Measurements from ENCODE around the gene PDE6B. TPM values are rescaled to one million over a fixed set of nuclear protein-coding genes. Genes with fewer than 3 reads are reported as not detected.

Gene PDE6B
- total RNA-seq, 1 experiment from 2014 or later, result not detected

DNA sequence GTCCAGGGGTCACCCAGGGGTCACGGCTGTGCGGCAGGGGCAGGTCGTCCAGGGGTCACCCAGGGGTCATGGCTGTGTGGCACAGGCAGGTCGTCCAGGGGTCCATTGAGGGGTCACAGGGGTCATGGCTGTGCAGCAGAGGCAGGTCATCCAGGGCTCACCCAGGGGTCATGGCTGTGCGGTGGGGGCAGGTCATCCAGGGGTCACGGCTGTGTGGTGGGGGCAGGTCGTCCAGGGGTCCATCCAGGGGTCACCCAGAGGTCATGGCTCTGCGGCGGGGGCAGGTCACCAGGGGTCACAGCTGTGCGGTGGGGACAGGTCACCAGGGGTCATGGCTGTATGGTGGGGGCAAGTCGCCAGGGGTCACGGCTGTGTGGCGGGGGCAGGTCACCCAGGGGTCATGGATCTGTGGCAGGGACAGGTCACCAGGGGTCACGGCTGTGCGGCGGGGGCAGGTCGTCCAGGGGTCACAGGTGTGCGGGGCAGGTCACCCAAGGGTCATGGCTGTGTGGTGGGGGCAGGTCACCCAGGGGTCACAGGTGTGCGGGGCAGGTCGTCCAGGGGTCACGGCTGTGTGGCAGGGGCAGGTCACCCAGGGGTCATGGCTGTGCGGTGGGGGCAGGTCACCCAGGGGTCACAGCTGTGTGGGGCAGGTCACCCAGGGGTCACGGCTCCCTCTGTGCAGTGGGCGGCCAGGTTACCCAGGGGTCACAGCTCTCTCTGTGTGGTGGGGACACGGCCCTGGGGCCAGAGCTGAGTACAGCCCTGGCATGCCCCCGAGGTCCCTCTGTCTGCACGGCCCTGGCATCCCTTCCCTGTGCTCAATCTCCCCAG lies 32.7 kb downstream of the PDE6B start:
- BruUV-seq (replicated peaks), result no TSS peak
- Histone ChIP-seq H3K79me2 (ENCODE audit: low read length) (no peaks in the 10 kb centered on the region), H4K20me1 (ENCODE audit: low read length) (no peaks in the 10 kb centered on the region), H2AFZ (ENCODE audit: low read length) (no peak overlapping the region), H3K4me3 (ENCODE audit: low read length) (no peak overlapping the region), H3K9me3 (ENCODE audit: low read length) (no peaks in the 10 kb centered on the region), H3F3A (ENCODE audit: low read length, unreplicated experiment) (no peaks in the 10 kb centered on the region), H3K27me3 (ENCODE audit: low read length) (no peaks in the 10 kb centered on the region), H3K9ac (ENCODE audit: low read length) (no peak overlapping the region), H3K4me2 (ENCODE audit: low read length) (no peak overlapping the region), H3K36me3 (ENCODE audit: low read depth, low read length) (no peaks in the 10 kb centered on the region), H3K27ac (ENCODE audit: low read length) (no peak overlapping the region), H3K4me1 (ENCODE audit: insufficient read depth, low read length) (no peaks in the 10 kb centered on the region), H3K9me2 (replicated peaks; ENCODE audit: low read length) (no peaks in the 10 kb centered on the region)
- DNase-seq (no peak), ATAC-seq (no peak)
- intact Hi-C loops (cut with micrococcal nuclease), result no loop called here
- CTCF ChIA-PET, result no interaction called here
- POLR2A ChIA-PET (ENCODE audit: unreplicated experiment), result no interaction called here
- TF ChIP-seq, protein P1, sequence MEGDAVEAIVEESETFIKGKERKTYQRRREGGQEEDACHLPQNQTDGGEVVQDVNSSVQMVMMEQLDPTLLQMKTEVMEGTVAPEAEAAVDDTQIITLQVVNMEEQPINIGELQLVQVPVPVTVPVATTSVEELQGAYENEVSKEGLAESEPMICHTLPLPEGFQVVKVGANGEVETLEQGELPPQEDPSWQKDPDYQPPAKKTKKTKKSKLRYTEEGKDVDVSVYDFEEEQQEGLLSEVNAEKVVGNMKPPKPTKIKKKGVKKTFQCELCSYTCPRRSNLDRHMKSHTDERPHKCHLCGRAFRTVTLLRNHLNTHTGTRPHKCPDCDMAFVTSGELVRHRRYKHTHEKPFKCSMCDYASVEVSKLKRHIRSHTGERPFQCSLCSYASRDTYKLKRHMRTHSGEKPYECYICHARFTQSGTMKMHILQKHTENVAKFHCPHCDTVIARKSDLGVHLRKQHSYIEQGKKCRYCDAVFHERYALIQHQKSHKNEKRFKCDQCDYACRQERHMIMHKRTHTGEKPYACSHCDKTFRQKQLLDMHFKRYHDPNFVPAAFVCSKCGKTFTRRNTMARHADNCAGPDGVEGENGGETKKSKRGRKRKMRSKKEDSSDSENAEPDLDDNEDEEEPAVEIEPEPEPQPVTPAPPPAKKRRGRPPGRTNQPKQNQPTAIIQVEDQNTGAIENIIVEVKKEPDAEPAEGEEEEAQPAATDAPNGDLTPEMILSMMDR (conservative IDR thresholded peaks at IDR 0.05; ENCODE audit: low read depth, low read length), result no peak
- no peak for TF ChIP-seq EZH2 (IDR thresholded peaks at IDR 0.05; ENCODE audit: low read length, unreplicated experiment)

- H3K27ac ChIP-seq (ENCODE audit: low read length), result no peak overlapping the region
- no peaks in the 10 kb centered on the region for H3K9me3 ChIP-seq (ENCODE audit: low read length)
- H3F3A ChIP-seq (ENCODE audit: low read length, unreplicated experiment), result no peaks in the 10 kb centered on the region
- CTCF ChIA-PET, result no interaction called here
- H3K36me3 ChIP-seq (ENCODE audit: low read depth, low read length), result no peaks in the 10 kb centered on the region
- no peak overlapping the region for H3K4me3 ChIP-seq (ENCODE audit: low read length)
- no peak overlapping the region for H3K4me2 ChIP-seq (ENCODE audit: low read length)
- no peak for DNase-seq
- H2AFZ ChIP-seq (ENCODE audit: low read length), result no peak overlapping the region
- no peaks in the 10 kb centered on the region for H4K20me1 ChIP-seq (ENCODE audit: low read length)
- H3K9ac ChIP-seq (ENCODE audit: low read length), result no peak overlapping the region
- no peaks in the 10 kb centered on the region for H3K79me2 ChIP-seq (ENCODE audit: low read length)
- H3K4me1 ChIP-seq (ENCODE audit: insufficient read depth, low read length), result no peaks in the 10 kb centered on the region
- no peaks in the 10 kb centered on the region for H3K9me2 ChIP-seq (replicated peaks; ENCODE audit: low read length)
- POLR2A ChIA-PET (ENCODE audit: unreplicated experiment), result no interaction called here
- no peaks in the 10 kb centered on the region for H3K27me3 ChIP-seq (ENCODE audit: low read length)
- BruUV-seq (replicated peaks), result no TSS peak
- ATAC-seq, result no peak
- no peak for TF ChIP-seq EZH2phosphoT487 (IDR thresholded peaks at IDR 0.05; ENCODE audit: borderline replicate concordance, low read length)
- TF ChIP-seq, protein P1 (conservative IDR thresholded peaks at IDR 0.05; ENCODE audit: low read depth, low read length), result no peak
- no peak for TF ChIP-seq EZH2 (IDR thresholded peaks at IDR 0.05; ENCODE audit: low read length, unreplicated experiment)
- intact Hi-C loops (cut with micrococcal nuclease), result no loop called here
Measured at GRCh38 chr4:658681-659667, 33.6 kb downstream of the PDE6B start.

Measured in PC-3 (cell line).